Measurements from ENCODE around the gene ZFR. TPM values are rescaled to one million over a fixed set of nuclear protein-coding genes. Genes with fewer than 3 reads are reported as not detected.
"Not testable (repeated sequence)": the region's sequence is repeated elsewhere in the genome, so short reads cannot be mapped to it uniquely, and the experiment has no call there.

ZFR gene
- total RNA-seq, 2 experiments from 2014 or later: 58.8 to 61.0 TPM

DNA sequence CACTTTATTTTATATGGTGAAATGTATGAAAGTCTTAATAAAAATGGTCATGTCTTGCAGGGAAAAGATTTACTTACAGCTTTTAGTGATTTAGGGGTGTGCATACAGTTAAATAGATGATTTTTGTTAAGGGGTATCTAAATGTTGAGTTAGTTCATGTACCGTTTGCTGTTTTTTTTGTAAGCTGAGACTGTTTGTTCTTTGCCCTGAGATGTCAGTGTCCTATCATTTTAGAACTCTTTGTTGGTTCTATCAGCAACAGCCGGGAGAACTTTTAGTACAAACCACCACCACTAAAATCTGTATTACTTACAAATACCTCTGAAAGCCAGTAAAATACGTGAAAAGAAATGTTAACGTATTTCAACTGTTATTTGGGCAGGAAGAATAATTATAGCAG lies 75.5 kb downstream of the ZFR start:
- Mint-ChIP-seq H3K27me3 (no peaks in the 10 kb centered on the region), H3K4me3 (no peak overlapping the region), H3K9me3 (no peaks in the 10 kb centered on the region), H3K27ac (no peak overlapping the region), H3K36me3 (ENCODE audit: low read depth) (peaks cover 62% of the 10 kb centered on the region), H3K4me1 (ENCODE audit: low read depth) (no peaks in the 10 kb centered on the region)
- ChIA-PET CTCF (no interaction called here), POLR2A (no interaction called here)
- intact Hi-C loops (cut with DNase I, micrococcal nuclease): no loop called here
- H3K27ac ChIP-seq (ENCODE audit: low read depth in 1 of 2, low read length in 2 of 2): no peak overlapping the region
- H3K4me1 ChIP-seq (ENCODE audit: insufficient read depth, low read length): no peaks in the 10 kb centered on the region
- ATAC-seq (ENCODE audit: poor library complexity): no peak
- peaks cover 49% of the 10 kb centered on the region for H3K36me3 ChIP-seq (ENCODE audit: insufficient read depth, low read length)
- no peak overlapping the region for H3K4me3 ChIP-seq (ENCODE audit: low read length)
- TF ChIP-seq CTCF (IDR thresholded peaks at IDR 0.05): no peak
- H3K27me3 ChIP-seq (ENCODE audit: control insufficient read depth in 1 of 2, insufficient read depth in 2 of 2, low read length in 2 of 2): no peaks in the 10 kb centered on the region
- DNase-seq: no peak
- H3K9me3 ChIP-seq (ENCODE audit: control insufficient read depth in 1 of 2, insufficient read depth in 1 of 2, low read length in 2 of 2): no peaks in the 10 kb centered on the region

DNA sequence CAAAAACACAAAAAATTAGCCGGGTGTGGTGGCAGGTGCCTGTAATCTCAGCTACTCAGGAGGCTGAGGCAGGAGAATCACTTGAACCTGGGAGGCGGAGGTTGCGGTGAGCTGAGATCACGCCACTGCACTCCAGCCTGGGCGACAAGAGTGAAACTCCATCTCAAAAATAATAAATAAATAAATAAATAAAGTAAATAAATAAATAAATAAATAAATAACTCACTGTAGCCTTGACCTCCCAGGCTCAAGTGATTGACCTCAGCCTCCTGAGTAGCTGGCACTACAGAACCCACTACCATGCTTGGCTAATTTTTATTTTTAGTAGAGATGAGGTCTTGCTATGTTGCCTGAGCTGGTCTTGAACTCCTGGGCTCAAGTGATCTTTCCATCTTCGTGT lies 77.3 kb downstream of the ZFR start:
- H3K27me3 ChIP-seq (ENCODE audit: control insufficient read depth in 1 of 2, insufficient read depth in 2 of 2, low read length in 2 of 2); H3K4me3 ChIP-seq (ENCODE audit: low read length); DNase-seq; intact Hi-C loops (cut with DNase I, micrococcal nuclease); H3K9me3 Mint-ChIP-seq; CTCF ChIA-PET; H3K9me3 ChIP-seq (ENCODE audit: control insufficient read depth in 1 of 2, insufficient read depth in 1 of 2, low read length in 2 of 2); H3K4me3 Mint-ChIP-seq; ATAC-seq (ENCODE audit: poor library complexity); POLR2A ChIA-PET; H3K4me1 ChIP-seq (ENCODE audit: insufficient read depth, low read length); H3K27me3 Mint-ChIP-seq; H3K27ac ChIP-seq (ENCODE audit: low read depth in 1 of 2, low read length in 2 of 2); H3K4me1 Mint-ChIP-seq (ENCODE audit: low read depth); H3K27ac Mint-ChIP-seq: not testable (repeated sequence)
- H3K36me3 ChIP-seq (ENCODE audit: insufficient read depth, low read length): peaks cover 57% of the 10 kb centered on the region
- peaks cover 62% of the 10 kb centered on the region for H3K36me3 Mint-ChIP-seq (ENCODE audit: low read depth)

- no peaks in the 10 kb centered on the region for H3K27me3 ChIP-seq (ENCODE audit: control insufficient read depth in 1 of 2, insufficient read depth in 2 of 2, low read length in 2 of 2)
- ChIA-PET POLR2A (no interaction called here), CTCF (no interaction called here)
- ATAC-seq (ENCODE audit: poor library complexity): no peak
- TF ChIP-seq CTCF (IDR thresholded peaks at IDR 0.05): no peak
- no peaks in the 10 kb centered on the region for H3K27me3 Mint-ChIP-seq
- H3K36me3 ChIP-seq (ENCODE audit: insufficient read depth, low read length): peaks cover 58% of the 10 kb centered on the region
- intact Hi-C loops (cut with DNase I, micrococcal nuclease): no loop called here
- no peak for DNase-seq
- H3K36me3 Mint-ChIP-seq (ENCODE audit: low read depth): peaks cover 58% of the 10 kb centered on the region
- no peaks in the 10 kb centered on the region for H3K9me3 Mint-ChIP-seq
- no peaks in the 10 kb centered on the region for H3K4me1 ChIP-seq (ENCODE audit: insufficient read depth, low read length)
- no peak overlapping the region for H3K27ac Mint-ChIP-seq
- H3K4me3 ChIP-seq (ENCODE audit: low read length): no peak overlapping the region
- H3K27ac ChIP-seq (ENCODE audit: low read depth in 1 of 2, low read length in 2 of 2): no peak overlapping the region
- H3K4me3 Mint-ChIP-seq: no peak overlapping the region
- H3K9me3 ChIP-seq (ENCODE audit: control insufficient read depth in 1 of 2, insufficient read depth in 1 of 2, low read length in 2 of 2): no peaks in the 10 kb centered on the region
- H3K4me1 Mint-ChIP-seq (ENCODE audit: low read depth): no peaks in the 10 kb centered on the region
Measured at GRCh38 chr5:32365623-32366022, 78.9 kb downstream of the ZFR start.

GRCh38 chr5:32363030-32363429 lies 81.5 kb downstream of the ZFR start:
- POLR2A ChIA-PET: no interaction called here
- CTCF ChIA-PET: no interaction called here

More at GRCh38 chr5:32363030-32363429, 81.5 kb downstream of the ZFR start:
- Histone ChIP-seq H3K27me3 (ENCODE audit: control insufficient read depth in 1 of 2, insufficient read depth in 2 of 2, low read length in 2 of 2) (no peaks in the 10 kb centered on the region), H3K36me3 (ENCODE audit: insufficient read depth, low read length) (peaks cover 57% of the 10 kb centered on the region), H3K27ac (ENCODE audit: low read depth in 1 of 2, low read length in 2 of 2) (no peak overlapping the region), H3K4me1 (ENCODE audit: insufficient read depth, low read length) (no peaks in the 10 kb centered on the region), H3K4me3 (ENCODE audit: low read length) (no peak overlapping the region), H3K9me3 (ENCODE audit: control insufficient read depth in 1 of 2, insufficient read depth in 1 of 2, low read length in 2 of 2) (no peaks in the 10 kb centered on the region)
- Mint-ChIP-seq H3K27ac (no peak overlapping the region), H3K4me3 (no peak overlapping the region), H3K36me3 (ENCODE audit: low read depth) (peaks cover 61% of the 10 kb centered on the region), H3K27me3 (no peaks in the 10 kb centered on the region), H3K4me1 (ENCODE audit: low read depth) (no peaks in the 10 kb centered on the region), H3K9me3 (no peaks in the 10 kb centered on the region)
- no peak for TF ChIP-seq CTCF (IDR thresholded peaks at IDR 0.05)
- no peak for DNase-seq
- ATAC-seq (ENCODE audit: poor library complexity): no peak
- intact Hi-C loops (cut with DNase I, micrococcal nuclease): no loop called here

Measured in CD4-positive, alpha-beta T cell (primary cell).